ENCODE data around the gene ERI2. TPM values are rescaled to one million over a fixed set of nuclear protein-coding genes. Genes with fewer than 3 reads are reported as not detected.

Gene ERI2
- total RNA-seq, 2 experiments from 2014 or later, result 41.8 to 48.0 TPM

GRCh38 chr16:20798364-20798763 is 7.9 kb downstream of the ERI2 start:
- Histone ChIP-seq H4K20me1 (ENCODE audit: insufficient read depth, low read length) (no peaks in the 10 kb centered on the region), H3K79me2 (ENCODE audit: insufficient read depth, low read depth, low read length) (no peaks in the 10 kb centered on the region), H3K4me1 (ENCODE audit: insufficient read depth, low read length, poor library complexity, severe bottlenecking) (no peaks in the 10 kb centered on the region), H3K4me3 (ENCODE audit: low read depth, low read length, poor library complexity, severe bottlenecking) (no peak overlapping the region), H3K27ac (ENCODE audit: low read depth, low read length, poor library complexity, severe bottlenecking) (no peak overlapping the region), H3K4me2 (ENCODE audit: low read length) (no peak overlapping the region), H3K36me3 (ENCODE audit: insufficient read depth, low read length) (peaks cover 45% of the 10 kb centered on the region), H3K9me2 (ENCODE audit: insufficient read depth, low read length) (no peaks in the 10 kb centered on the region), H3K9me3 (ENCODE audit: low read length) (no peaks in the 10 kb centered on the region), H2AFZ (ENCODE audit: low read length) (no peak overlapping the region)
- intact Hi-C loops (cut with micrococcal nuclease; ENCODE audit: unreplicated experiment), result loop anchor here (2.0 kb wide), 1 partner anchor 286 kb away; no protein-coding TSS in a partner anchor
- DNase-seq (ENCODE audit: low spot score), result no peak
- TF ChIP-seq CTCF (conservative IDR thresholded peaks at IDR 0.05; ENCODE audit: low read length), result no peak
- ChIA-PET POLR2A (no interaction called here), CTCF (ENCODE audit: unreplicated experiment) (interaction anchor here (0.6 kb wide), 1 partner anchor 23 kb away, joined by 3 read pairs; no protein-coding TSS in a partner anchor)
- no TSS peak for BruUV-seq (replicated peaks)

GRCh38 chr16:20791923-20792612 is 14.2 kb downstream of the ERI2 start:
- BruUV-seq (replicated peaks), result no TSS peak
- Histone ChIP-seq H3K4me1 (ENCODE audit: insufficient read depth, low read length, poor library complexity, severe bottlenecking) (no peaks in the 10 kb centered on the region), H3K9me3 (ENCODE audit: low read length) (no peaks in the 10 kb centered on the region), H3K27ac (ENCODE audit: low read depth, low read length, poor library complexity, severe bottlenecking) (no peak overlapping the region), H3K4me3 (ENCODE audit: low read depth, low read length, poor library complexity, severe bottlenecking) (no peak overlapping the region), H3K9me2 (ENCODE audit: insufficient read depth, low read length) (no peaks in the 10 kb centered on the region), H3K36me3 (ENCODE audit: insufficient read depth, low read length) (peaks cover 9% of the 10 kb centered on the region; the same call in 1 of the 2 replicates), H2AFZ (ENCODE audit: low read length) (no peak overlapping the region), H4K20me1 (ENCODE audit: insufficient read depth, low read length) (no peaks in the 10 kb centered on the region), H3K4me2 (ENCODE audit: low read length) (no peak overlapping the region), H3K79me2 (ENCODE audit: insufficient read depth, low read depth, low read length) (no peaks in the 10 kb centered on the region)
- POLR2A ChIA-PET, result interaction anchor here (0.6 kb wide), 1 partner anchor 236 kb away, joined by 3 read pairs; no protein-coding TSS in a partner anchor
- CTCF ChIA-PET (ENCODE audit: unreplicated experiment), result no interaction called here
- intact Hi-C loops (cut with micrococcal nuclease; ENCODE audit: unreplicated experiment), result no loop called here
- no peak for DNase-seq (ENCODE audit: low spot score)
- TF ChIP-seq CTCF (conservative IDR thresholded peaks at IDR 0.05; ENCODE audit: low read length), result no peak
- TF ChIP-seq EZH2phosphoT487 (IDR thresholded peaks at IDR 0.05; ENCODE audit: borderline replicate concordance, low read depth, low read length), result no peak

- H3K36me3 ChIP-seq (ENCODE audit: insufficient read depth, low read length), result no peaks in the 10 kb centered on the region
- no peak for TF ChIP-seq EZH2phosphoT487 (IDR thresholded peaks at IDR 0.05; ENCODE audit: borderline replicate concordance, low read depth, low read length)
- no peak for TF ChIP-seq CTCF (conservative IDR thresholded peaks at IDR 0.05; ENCODE audit: low read length)
- H3K9me3 ChIP-seq (ENCODE audit: low read length), result no peaks in the 10 kb centered on the region
- no peaks in the 10 kb centered on the region for H3K79me2 ChIP-seq (ENCODE audit: insufficient read depth, low read depth, low read length)
- DNase-seq (ENCODE audit: low spot score), result no peak
- no peak overlapping the region for H3K4me2 ChIP-seq (ENCODE audit: low read length)
- no peak overlapping the region for H3K27ac ChIP-seq (ENCODE audit: low read depth, low read length, poor library complexity, severe bottlenecking)
- no peaks in the 10 kb centered on the region for H4K20me1 ChIP-seq (ENCODE audit: insufficient read depth, low read length)
- no peak overlapping the region for H3K4me3 ChIP-seq (ENCODE audit: low read depth, low read length, poor library complexity, severe bottlenecking)
- intact Hi-C loops (cut with micrococcal nuclease; ENCODE audit: unreplicated experiment), result no loop called here
- POLR2A ChIA-PET, result no interaction called here
- H3K4me1 ChIP-seq (ENCODE audit: insufficient read depth, low read length, poor library complexity, severe bottlenecking), result no peaks in the 10 kb centered on the region
- BruUV-seq (replicated peaks), result no TSS peak
- CTCF ChIA-PET (ENCODE audit: unreplicated experiment), result no interaction called here
- H3K9me2 ChIP-seq (ENCODE audit: insufficient read depth, low read length), result no peaks in the 10 kb centered on the region
- H2AFZ ChIP-seq (ENCODE audit: low read length), result no peak overlapping the region
Observed at GRCh38 chr16:20789130-20789529, 17.1 kb downstream of the ERI2 start.

Measured in OCI-LY7 (cell line).